Umbilical cord (tissue), 2 donors: ENCODE results near the gene FILIP1L. TPM values are rescaled to one million over a fixed set of nuclear protein-coding genes. Genes with fewer than 3 reads are reported as not detected.

Experiments
- DNase-seq: peaks from one replicate; pipeline ENCODE4 v3.0.0-alpha.2; 2015; ENCODE audit warnings: low spot score
- total RNA-seq: library from RNA; depleted of rRNA; stranded (reverse); fragments of >200 nt; gene quantifications from one replicate; pipeline ENCODE4 v1.2.3, GENCODE V29; 2014; ENCODE audit warnings: low replicate concordance; ENCODE audit not compliant: insufficient read depth

The FILIP1L gene
- total RNA-seq, 1 donor from 2014 or later, result 189 TPM

- no peak for DNase-seq
Measured at GRCh38 chr3:99896482-99896881, 217.8 kb downstream of the FILIP1L start.

- DNase-seq, result peak; percentile 57
Measured at GRCh38 chr3:99895703-99896441, 218.4 kb downstream of the FILIP1L start.

GRCh38 chr3:99895131-99895696 is 219.1 kb downstream of the FILIP1L start:
- no peak for DNase-seq

- DNase-seq, result no peak
Measured at GRCh38 chr3:99892332-99892731, 222.0 kb downstream of the FILIP1L start.

- DNase-seq, result no peak
Measured at GRCh38 chr3:99891610-99892285, 222.6 kb downstream of the FILIP1L start.

GRCh38 chr3:99885851-99886250 is 228.4 kb downstream of the FILIP1L start:
- DNase-seq, result no peak

GRCh38 chr3:99885085-99885484 is 229.2 kb downstream of the FILIP1L start:
- no peak for DNase-seq

GRCh38 chr3:99884484-99884883 is 229.8 kb downstream of the FILIP1L start:
- no peak for DNase-seq

GRCh38 chr3:99883693-99884092 is 230.6 kb downstream of the FILIP1L start:
- DNase-seq, result no peak

- DNase-seq, result no peak
Measured at GRCh38 chr3:99883138-99883461, 231.2 kb downstream of the FILIP1L start.

- no peak for DNase-seq
Measured at GRCh38 chr3:99882436-99883137, 231.7 kb downstream of the FILIP1L start.

GRCh38 chr3:99881121-99881524 is 233.2 kb downstream of the FILIP1L start:
- no peak for DNase-seq

- DNase-seq, result no peak
Measured at GRCh38 chr3:99879275-99879674, 235.0 kb downstream of the FILIP1L start.

GRCh38 chr3:99878005-99878404 is 236.3 kb downstream of the FILIP1L start:
- DNase-seq, result no peak

- DNase-seq, result no peak
Measured at GRCh38 chr3:99877031-99877579, 237.2 kb downstream of the FILIP1L start.

- DNase-seq, result peak; percentile 87
Measured at GRCh38 chr3:99875929-99876841, 238.1 kb downstream of the FILIP1L start.

GRCh38 chr3:99875581-99875928 is 238.7 kb downstream of the FILIP1L start:
- peak; percentile 81 for DNase-seq

- DNase-seq, result no peak
Measured at GRCh38 chr3:99874237-99875002, 239.9 kb downstream of the FILIP1L start.

GRCh38 chr3:99873269-99874102 is 240.8 kb downstream of the FILIP1L start:
- no peak for DNase-seq

- no peak for DNase-seq
Measured at GRCh38 chr3:99872923-99873254, 241.4 kb downstream of the FILIP1L start.
